PC-3 (cell line): ENCODE results near the gene DRG2.

Source experiments
- CTCF ChIP-seq: fragments of 300-600 bp; sonication (generic); conservative IDR thresholded peaks from 2 replicates; pipeline ENCODE4 v1.5.1; 2017; ENCODE audit warnings: antibody characterized with exemption, low read depth, mild to moderate bottlenecking, low read length
- EZH2 ChIP-seq: fragments of 300-600 bp; sonication (generic); IDR thresholded peaks from one replicate; pipeline ENCODE4 v1.6.1; 2017; ENCODE audit warnings: antibody characterized with exemption, mild to moderate bottlenecking, low read length; ENCODE audit not compliant: unreplicated experiment
- EZH2phosphoT487 ChIP-seq: fragments of 300-600 bp; sonication (generic); IDR thresholded peaks from 2 replicates; pipeline ENCODE4 v1.6.1; 2018; ENCODE audit warnings: mild to moderate bottlenecking, antibody characterized with exemption, low read length, borderline replicate concordance

GRCh38 chr17:18064053-18064452 is 23.7 kb upstream of the DRG2 start:
- TF ChIP-seq EZH2phosphoT487 = no peak
- TF ChIP-seq EZH2 = no peak
- TF ChIP-seq CTCF = no peak
